Measurements from ENCODE around the gene SEMA7A.

- TF ChIP-seq POLR2AphosphoS5 (IDR thresholded peaks at IDR 0.05; ENCODE audit: low read depth, low read length) (no peak), POLR2A (IDR thresholded peaks at IDR 0.05; ENCODE audit: low read depth, low read length) (no peak), TAF1 (IDR thresholded peaks at IDR 0.05; ENCODE audit: low read depth, low read length) (no peak), SPI1 (IDR thresholded peaks at IDR 0.05; ENCODE audit: low read depth, low read length) (no peak)
Measured at GRCh38 chr15:74442063-74442462, 8.3 kb upstream of the SEMA7A start.
